Germinal center (tissue), 1 donor: Measurements from ENCODE around the gene WDFY4.

Experiments
- DNase-seq: peaks from one replicate; pipeline ENCODE4 v3.0.0; 2012; ENCODE audit warnings: mixed read lengths, low spot score

Gene WDFY4

GRCh38 chr10:48690791-48691660 is 6.4 kb downstream of the WDFY4 start:
- DNase-seq: no peak

GRCh38 chr10:48691812-48692528 is 7.3 kb downstream of the WDFY4 start:
- DNase-seq: no peak

GRCh38 chr10:48692748-48693147 is 8.1 kb downstream of the WDFY4 start:
- DNase-seq: no peak

DNA sequence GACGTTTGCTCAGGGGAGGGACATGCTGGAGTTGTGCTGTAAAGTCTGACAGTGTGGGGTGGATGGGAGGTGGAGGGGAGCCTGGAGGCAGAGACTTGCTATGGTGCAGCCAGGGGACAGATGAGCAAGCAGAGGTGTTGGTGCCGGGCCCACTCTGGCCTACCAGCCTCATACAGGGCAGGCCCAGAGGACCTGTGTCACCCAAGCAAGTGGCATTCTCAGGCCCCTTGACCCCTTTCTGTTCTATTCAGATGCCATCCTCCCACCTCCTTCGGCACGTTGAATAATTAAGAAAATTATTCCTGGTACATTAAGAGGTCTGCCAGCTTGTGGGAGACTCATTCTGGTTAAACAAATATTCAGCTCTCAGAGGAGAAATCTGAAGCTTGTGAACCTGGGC is 8.5 kb downstream of the WDFY4 start:
- DNase-seq: no peak

DNA sequence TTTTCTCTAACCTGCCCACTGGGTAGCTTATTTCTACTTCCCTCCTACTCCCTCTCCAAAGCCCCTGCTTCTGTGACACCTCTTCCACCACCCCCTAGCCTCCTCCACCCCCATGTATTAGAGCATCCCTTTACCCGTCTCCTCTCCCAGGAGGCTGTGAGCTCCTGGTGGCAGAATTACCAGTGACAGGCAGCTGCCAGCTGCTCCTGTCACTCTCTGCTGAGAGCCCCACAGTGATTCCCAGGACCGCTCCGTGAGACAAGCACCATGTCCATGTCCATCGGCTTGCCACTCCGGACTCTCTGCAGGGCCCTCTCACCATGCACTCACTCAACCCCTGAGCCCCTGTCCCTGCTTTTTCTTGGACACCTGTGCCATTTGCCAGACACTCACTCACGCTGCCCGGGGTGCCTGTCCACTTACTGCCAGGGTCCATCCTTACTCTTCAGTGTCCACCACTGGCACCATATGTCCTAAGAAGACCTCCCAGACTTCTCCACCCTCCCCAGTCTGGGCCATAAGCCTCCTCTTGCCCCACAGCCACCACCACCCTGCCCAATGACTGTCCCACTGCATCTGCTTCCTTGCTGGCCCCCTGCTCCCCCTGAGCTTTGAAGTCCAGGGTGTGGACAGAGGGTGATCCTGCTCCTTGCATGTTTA is 9.8 kb downstream of the WDFY4 start:
- no peak for DNase-seq

DNA sequence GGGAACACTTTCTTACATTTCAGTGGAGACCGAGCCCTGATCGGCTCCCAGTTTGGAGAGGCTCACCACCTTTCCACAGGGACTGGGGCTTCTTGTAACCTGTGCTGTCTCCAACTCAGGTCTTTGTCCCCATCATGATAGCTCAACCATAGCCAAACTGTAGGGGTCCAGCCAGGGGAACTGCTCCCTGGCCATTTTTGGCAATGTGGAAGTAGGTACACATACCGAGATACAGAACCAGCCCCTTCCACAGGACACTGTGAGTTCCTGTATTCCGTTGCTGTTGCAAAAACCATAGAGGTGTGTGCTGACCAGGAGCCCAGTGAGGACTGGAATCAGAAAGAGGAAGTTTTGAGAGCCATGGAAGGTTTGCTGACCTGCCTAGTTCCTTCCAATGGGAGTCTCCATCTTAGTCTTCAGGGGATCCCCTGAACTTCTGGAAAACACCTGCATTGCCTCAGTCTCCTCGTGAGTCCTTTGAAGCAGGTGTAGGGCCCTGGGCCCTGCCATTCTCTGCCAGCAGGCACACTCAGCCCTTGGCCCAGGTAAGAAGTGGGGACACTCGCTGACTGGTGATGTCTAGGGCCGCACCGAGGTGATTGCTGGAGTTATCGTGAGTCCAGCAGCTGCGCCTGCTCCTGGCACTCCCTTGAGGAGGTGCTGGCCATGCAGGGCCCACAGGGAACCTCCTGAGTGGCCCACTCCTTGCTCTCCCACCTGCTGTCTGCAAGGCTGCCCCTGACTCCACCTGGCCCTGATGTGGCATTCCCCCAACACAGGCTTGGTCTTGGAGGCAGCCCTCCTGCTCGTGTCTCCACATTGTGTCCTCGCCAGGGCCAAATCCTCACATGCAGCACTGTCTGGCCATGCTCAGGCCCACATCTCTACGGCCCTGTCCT is 11.2 kb downstream of the WDFY4 start:
- no peak for DNase-seq

DNA sequence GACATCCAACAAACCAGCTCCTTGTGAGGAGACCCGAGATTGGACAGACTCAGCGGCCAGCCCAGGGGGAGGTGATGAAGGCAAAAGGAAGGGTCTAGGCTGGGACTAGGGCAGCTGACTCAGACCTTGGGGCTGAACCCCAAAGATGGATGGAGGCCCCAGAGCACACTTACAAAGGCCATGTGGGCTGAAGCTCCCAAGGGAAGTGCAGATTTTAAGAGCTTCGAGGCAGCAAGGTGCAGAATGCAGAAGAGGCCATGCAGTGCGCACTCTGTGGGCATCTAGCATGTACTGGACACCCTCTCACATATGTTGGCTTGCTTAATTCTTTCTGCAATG is 11.8 kb downstream of the WDFY4 start:
- DNase-seq: no peak

- DNase-seq: no peak
Observed at GRCh38 chr10:48697091-48697490, 12.4 kb downstream of the WDFY4 start.

DNA sequence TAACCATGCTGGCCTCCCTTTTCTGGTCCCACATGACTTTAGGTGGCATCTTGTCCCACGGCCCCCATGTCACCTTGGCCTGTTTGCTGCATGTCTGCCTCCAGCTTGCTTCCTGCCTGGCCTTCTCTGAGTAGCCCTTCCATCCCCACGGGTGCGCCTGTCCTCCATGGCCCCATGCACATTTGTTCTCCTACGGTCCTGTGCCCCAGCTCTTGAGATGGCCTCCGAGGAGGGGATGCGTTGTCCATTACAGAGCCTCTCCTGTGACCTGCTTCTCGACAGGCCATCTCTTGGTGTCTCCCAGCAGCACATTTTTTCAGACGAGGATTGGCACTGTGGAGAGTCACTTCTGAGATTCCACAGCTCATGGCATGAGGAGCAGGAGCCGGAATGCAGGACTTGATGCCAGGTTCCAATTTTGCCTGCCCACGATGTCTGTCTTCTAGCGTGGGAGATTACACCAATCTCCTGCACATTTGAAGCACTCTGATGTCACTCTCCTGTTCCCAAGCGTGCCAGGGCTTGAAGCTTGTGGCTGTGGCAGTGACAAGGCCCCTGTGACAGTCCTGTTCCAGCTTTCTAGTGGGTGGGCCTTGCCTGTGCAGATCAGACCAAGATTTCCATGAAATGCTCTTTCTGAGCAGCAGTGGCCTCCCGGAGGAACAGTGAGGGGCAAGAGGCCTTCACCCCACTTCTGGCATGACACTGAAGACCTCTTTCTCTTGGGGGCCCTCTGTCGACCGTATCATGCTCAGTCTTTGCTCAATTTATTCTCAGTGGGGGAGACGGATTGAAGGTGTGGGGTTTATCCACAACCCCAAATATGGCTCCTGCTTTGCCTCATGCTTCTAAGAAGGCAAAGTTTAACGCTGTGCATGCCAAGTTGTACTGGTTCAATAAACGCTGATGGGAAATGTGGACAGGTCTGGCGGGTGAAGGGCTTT is 13.4 kb downstream of the WDFY4 start:
- DNase-seq: no peak

DNA sequence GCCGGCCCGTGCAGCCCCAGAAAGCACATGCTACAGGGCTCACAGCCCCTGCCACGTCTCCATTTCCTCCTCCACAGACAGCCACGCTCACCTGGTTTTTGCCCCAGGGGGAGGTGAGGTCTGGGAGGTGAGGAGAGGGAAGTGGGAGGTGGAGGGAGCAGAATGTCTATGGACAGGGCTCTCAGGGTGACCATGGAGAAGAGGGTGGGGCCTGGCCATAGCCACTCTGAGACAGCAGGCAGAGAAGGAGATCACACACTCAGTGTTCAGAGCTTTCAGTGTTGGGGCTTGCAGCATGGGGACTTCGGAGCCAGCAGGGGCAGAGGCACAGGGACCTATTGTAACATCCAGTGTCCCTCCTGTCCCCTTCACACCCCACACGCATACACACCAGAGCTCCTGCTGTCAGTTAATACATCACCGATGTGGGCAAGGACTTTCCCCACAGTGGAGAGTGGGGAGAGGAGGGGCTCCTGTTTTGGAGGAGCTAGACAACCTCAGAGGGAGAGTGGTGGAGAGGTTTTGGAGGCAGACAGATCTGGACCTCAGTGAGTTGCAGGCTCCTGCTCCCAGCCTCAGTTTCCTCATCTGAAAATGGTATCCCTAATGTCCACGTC is 14.4 kb downstream of the WDFY4 start:
- DNase-seq: no peak

DNA sequence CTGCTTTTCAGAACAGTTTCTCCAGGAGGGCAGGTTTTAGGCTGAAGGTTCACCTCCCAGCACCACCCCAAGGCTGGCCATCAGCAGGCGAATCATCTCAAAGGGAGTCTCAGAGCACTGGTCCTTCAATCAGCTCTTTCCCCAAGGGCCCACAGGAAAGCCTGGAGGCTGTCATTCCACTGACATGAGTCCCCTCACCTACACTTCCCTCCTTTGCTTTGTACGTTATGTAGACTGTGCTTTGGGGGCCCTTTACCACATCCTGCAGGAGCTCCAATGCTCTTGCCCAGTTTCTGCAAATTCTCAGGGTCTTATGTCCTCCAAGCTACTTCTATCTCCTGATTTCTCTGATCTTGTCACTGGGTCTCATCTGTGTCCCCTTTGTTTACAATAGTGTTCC is 15.4 kb downstream of the WDFY4 start:
- DNase-seq: no peak

DNA sequence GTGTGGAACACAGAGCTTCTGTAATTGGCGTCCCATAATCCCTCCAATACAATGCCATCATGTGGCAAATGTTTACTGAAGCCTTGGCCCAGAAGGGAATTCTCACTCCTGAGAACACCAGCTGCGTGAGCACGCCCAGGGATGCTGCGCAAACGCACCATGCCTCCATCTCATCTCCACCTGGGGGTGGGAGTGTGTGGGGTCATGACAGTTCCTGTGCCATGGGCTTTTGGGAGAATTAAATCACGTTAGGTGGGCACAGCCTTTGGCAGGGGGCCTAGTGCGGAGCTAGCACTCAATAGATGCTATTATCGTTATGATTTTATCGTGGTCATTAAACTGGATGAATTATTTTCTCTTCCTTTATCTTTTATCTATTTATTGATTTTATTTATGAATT is 15.8 kb downstream of the WDFY4 start:
- no peak for DNase-seq

GRCh38 chr10:48701139-48701901 is 16.6 kb downstream of the WDFY4 start:
- DNase-seq: no peak

DNA sequence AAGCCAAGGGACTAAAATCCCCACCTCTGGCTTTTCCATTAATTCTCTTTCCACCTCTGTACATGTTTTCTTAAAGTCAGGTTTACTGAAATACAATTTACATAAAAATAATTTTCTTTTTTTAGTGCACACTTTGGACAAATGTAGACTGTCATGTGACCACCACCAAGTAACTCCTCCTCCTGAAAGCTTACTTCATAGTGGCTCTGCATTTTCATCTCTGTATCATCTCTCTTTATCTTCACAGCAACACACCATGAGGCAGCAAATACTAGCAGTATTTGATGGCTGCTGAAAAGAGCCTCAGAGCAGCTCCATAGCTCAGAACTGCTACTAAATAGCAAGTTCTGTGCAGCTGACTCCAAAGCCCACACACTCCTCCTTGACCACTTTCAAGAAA is 17.3 kb downstream of the WDFY4 start:
- no peak for DNase-seq

- no peak for DNase-seq
Observed at GRCh38 chr10:48703531-48704122, 19.0 kb downstream of the WDFY4 start.

DNA sequence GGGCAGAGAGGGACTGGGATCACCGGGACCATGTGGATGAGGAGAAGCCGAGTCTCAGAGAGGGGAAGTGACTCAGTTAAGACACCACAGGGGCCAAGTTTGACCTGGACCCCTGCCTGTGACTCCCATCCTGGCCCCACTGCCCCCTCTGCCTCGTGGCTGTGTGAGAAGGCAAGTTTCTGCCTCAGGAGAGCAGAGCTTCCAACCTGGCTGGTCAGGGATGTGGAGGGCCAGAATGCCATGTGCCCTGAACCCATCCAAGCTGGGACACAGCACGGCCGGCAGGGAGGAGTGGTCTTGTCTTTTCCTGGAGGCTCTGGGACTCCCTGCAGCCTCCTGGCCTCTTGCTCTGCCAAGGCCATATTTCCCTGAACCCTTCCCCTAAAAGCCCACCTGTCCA is 19.5 kb downstream of the WDFY4 start:
- no peak for DNase-seq

- DNase-seq: no peak
Observed at GRCh38 chr10:48705401-48705938, 20.8 kb downstream of the WDFY4 start.

DNA sequence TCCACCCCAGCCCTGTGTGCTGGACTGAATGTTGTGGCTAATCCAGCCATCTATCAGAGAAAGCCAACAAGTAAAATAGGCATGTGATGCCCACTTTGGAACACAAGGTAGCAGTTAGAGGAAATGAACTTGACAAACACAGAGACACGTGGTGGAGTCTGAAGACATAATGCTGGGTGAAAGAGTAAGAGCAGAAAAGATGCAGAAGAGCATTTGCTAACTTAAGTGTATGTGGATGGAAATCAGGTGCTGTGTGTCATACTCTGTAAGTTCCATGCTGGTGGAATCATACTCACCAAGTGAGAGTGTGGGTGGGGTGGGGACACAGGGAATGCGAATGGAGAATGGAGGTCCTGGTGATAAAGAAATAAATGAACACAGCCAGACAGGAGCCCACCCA is 22.8 kb downstream of the WDFY4 start:
- no peak for DNase-seq

GRCh38 chr10:48708144-48708543 is 23.5 kb downstream of the WDFY4 start:
- no peak for DNase-seq
